ENCODE measurements around the gene FN1.

GRCh38 chr2:215368493-215368809 lies 67.4 kb downstream of the FN1 start:
- TF ChIP-seq CTCF (IDR thresholded peaks at IDR 0.05) (no peak), POLR2AphosphoS5 (IDR thresholded peaks at IDR 0.05) (no peak), POLR2A (IDR thresholded peaks at IDR 0.05) (no peak)

Data from prostate gland (tissue), 2 donors.